Neural cell (in vitro differentiated cells): Measurements from ENCODE around the gene BMP10.

Source experiments
- CTCF ChIP-seq: fragments of 450-650 bp; IDR thresholded peaks from 2 replicates; pipeline ENCODE4 v1.5.1; 2014; ENCODE audit warnings: antibody characterized with exemption, mild to moderate bottlenecking, moderate library complexity; ENCODE audit not compliant: poor library complexity, severe bottlenecking
- EP300 ChIP-seq: fragments of 450-650 bp; conservative IDR thresholded peaks from 2 replicates; pipeline ENCODE4 v1.6.1; 2014; ENCODE audit warnings: antibody characterized with exemption, mild to moderate bottlenecking, moderate library complexity; ENCODE audit not compliant: poor library complexity, severe bottlenecking
- EZH2 ChIP-seq: fragments of 200-600, 300-800 bp; shearing (Covaris generic), sonication (generic); IDR thresholded peaks from 2 replicates; pipeline ENCODE4 v1.6.1; 2014; ENCODE audit warnings: antibody characterized with exemption, low read length, borderline replicate concordance, mild to moderate bottlenecking; ENCODE audit not compliant: insufficient read depth, poor library complexity, severe bottlenecking

GRCh38 chr2:68860111-68860510, 11.1 kb downstream of the BMP10 start:
- TF ChIP-seq CTCF (no peak), EP300 (no peak), EZH2 (no peak)
